Measurements from ENCODE around the gene LY86.
A peak's percentile ranks its signal among the peaks of the same experiment; 100 is the strongest.

The LY86 gene

DNA sequence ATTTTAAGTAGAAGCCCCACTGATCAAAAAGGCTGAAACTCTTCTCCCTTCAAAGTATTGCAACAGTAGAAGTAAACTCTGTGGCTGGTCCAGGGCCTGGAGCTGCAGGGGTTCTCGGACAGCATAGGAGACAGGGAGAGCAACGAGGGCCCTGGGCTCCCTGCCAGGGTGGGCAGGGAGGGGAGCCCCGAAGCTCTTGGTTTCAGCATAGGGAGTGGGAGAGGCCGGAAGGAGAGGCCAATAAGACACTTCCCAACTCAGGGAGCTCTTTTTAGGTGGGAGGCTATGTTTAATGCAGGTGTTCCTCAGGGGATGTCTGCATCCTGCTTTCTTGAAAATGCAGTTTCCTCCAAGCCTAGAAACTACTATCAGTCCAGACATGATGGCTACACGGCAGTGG, 91.1 kb downstream of the LY86 start:
- no peak for DNase-seq (ENCODE audit: low read depth in 4 of 4, low spot score in 1 of 4)

DNA sequence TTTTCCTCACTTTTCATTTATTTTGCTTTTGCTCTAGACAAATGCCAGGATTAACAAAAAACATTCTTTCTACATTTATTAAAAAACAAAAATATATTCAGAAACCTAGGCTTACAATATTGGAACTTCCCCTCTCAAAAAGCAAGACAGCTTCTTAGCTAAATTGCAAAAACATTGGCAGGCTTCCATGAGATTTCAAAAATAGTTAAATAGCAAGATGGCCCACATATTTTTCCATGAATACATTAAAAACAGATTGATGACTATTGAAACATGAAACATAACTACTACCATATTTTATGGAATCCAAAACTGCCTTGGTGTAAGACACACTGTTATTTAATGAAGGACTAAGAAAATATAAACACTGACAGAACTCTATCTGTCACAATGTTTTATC, 92.0 kb downstream of the LY86 start:
- DNase-seq (ENCODE audit: low read depth in 4 of 4, low spot score in 1 of 4) = no peak

DNA sequence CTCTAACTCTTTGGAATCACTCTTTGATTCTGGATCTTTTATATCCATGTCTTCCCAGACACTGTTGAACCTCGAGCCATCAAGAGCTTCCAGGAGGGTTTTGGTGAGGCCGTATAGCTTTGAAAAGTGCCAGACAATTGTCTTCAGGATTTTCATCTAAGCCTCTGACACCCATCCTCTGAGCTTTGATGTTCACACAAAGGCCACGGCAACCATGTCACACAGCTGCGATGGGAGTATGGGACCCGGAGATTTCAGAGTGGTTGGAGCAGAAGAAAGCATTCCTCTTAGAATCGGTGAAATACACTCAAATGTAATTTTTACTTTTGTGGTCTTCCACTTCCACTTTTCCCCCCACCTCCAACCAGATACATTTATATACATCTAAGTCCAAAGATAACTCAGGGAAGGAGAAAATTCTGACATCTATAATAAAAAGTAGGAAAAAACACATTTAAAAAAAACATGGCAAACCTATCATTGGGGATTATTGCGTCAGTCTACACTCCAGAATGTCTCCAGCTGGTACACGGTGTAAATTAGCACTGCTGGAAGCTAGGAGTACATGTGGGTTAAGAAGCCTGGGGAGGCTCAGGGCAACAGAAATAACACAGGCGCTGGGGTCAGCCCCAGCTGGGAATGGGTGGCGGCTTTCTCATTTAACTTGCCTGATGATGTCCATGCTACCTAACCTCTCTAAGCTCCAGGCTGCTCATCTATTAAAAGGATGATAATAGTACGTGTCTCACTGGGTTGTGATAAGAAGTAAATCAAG, 92.7 kb downstream of the LY86 start:
- DNase-seq (ENCODE audit: low read depth in 4 of 4, low spot score in 1 of 4) = no peak

DNA sequence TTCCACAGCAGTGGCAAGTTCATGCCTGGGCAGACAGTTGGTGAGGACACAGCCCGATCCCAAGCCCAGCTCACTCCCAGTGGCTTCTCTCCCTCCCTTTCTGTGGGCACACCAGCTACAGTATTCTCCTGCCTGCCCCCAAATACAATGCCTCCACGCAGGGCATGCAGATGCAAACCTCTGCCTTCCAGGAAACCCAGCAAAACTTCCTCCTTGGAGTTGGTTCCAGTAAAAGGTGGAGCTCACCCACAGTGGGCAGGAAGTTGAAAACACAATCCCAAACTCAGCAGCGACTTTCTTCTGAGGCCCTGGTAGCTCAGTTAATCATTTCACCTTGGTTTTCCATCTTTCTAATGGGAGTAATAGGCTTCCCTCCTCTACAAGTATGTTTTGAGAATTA, 93.7 kb downstream of the LY86 start:
- DNase-seq (ENCODE audit: low read depth in 4 of 4, low spot score in 1 of 4) = no peak

DNA sequence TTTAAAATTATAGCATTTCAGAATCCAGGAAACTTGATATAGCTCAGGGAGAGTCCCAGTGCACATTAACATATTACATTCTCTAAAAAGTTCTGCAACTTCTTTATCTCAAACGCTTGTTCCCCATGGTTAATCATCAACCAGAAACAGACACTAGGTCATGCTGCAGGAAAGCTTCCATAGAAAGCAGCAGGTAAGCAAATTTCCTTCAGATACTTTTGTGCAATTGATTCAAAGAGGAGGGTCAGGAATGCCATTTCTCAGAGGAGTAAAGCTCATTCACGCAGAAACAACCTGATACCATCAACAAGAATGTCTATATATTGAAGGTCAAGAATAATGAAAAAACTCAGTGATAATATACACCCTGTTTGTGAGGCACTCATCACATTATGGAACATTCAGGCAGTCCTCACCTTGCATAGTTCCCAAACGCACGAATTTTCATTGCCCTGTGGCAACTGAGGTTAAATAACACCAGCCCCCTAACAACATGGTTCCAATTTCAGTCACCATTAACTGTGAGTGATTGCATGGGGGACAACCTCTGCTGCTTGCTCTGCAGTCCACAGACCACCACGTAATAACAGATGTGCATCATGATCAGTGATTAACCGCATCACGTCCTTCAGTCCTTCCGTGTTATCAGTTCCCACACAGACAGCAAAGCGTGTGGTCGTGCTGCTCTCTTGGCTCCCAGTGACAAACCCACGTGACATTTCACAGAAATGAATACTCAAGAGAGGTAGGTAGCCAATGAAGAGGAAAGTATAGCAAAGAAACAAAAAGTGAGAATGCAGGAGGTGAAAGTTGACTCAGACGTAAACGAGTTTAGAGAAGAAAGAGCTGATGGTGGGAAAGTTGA, 95.7 kb downstream of the LY86 start:
- peak in 1 of 4 experiments; percentile 17 for DNase-seq (ENCODE audit: low read depth in 4 of 4, low spot score in 1 of 4)

DNA sequence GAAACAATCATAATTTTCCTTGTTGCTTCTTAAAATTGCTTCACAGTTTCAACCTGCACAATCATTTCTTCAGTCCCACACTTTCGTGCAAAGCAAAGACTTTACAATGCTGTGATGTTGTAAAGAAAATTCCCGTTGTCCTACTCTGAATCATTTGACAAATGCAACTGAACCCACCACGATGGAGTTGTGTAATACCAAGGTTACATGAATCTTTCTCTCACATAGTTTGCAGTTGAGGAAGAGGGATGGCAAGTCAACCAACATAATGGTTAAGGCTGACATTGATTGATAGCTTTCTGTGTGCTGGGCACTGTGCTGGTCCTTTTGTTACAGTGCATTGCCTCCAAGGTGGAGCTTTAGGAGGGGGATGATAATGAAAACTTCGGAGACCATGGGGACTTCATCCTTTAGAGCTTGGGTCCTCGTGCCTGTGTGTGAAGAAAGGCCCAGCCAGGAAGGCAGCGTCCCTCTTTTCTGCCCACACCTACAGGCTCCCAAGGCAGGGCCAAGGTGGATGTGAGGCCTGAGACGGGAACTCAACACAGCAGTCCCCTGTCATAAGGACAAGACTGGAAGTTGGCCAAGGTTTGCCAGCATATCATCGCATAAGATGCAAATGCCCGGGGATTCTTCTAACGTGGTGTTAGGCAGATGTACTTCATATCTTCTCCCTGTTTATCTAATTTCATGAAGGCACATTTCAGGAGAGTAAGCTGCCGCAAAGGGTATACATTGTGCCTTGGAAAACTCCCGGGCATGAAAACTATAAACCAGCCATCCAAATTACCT, 96.9 kb downstream of the LY86 start:
- no peak for DNase-seq (ENCODE audit: low read depth in 4 of 4, low spot score in 1 of 4)

DNA sequence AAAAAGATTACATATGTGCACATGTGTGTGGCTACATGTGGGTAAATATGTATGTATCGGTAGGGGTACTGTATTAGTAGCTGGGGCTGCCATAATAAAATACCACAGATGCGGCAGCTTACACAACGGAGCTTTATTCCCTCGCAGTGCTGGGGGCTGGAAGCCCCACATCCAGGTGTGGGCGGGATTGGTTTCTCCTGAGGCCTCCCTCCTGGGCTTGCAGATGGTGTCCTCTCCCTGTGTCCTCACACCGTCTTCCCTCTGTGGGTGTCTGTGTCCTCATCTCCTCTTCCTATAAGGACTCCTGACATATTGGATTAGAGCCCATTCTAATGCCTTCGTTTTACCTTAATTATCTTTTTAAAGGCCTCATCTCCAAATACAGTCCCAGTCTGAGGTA, 97.7 kb downstream of the LY86 start:
- DNase-seq (ENCODE audit: low read depth in 4 of 4, low spot score in 1 of 4) = no peak

DNA sequence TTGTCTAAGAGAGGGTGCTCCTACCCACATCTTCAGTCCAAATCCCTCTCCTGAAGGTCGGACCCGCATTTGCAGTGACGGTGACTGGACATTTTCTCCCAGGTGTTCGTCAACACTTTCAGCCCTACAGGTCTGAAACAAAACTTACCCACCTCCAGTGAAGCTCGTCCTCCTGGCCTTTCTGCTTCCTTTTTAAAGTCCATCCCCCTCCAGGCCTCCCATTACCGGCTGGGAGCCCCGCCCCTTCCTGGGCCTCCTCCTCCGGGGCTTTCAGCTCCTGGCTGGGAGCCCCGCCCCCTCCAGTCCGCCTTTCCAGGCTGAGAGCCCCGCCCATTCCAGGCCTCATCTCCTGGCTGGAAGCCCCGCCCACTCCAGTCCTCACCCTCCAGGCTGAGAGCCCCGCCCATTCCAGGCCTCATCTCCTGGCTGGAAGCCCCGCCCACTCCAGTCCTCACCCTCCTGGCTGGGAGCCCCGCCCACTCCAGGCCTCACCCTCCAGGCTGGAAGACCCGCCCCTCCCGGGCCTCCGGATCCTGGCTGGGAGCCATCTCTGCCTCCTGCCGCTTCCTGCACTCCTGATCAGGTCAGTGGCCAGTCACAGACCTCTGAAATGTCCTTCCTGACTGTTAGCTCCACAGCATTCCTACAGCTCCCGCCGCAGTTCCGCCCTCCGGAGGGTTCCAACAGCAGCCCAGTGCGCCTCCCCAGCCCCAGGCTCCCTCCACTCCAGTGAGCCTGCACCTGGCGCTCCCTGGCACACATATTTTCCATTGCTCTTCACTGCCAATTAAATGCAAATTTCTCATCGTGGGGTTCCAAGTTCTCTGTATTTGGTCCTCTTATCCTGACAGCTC, 98.5 kb downstream of the LY86 start:
- peak in 1 of 4 experiments; percentile 19 for DNase-seq (ENCODE audit: low read depth in 4 of 4, low spot score in 1 of 4)

DNA sequence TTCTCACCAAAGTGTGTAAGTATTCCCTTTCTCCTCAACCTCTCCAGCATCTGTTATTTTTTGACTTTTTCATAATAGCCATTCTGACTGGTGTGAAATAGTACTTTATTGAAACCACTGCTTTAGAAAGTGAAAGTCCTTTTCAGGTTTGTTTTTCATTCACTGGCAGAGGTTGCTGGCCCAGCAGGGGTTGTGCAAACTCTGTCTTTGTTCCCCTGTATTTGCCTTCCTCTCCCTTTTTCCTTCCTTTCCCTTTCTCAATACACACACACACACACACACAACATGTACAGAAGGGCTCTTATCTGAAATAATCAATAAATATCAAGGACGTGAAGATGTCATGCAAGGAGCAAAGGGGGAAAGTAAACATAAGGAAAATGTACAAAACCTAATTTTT, 99.8 kb downstream of the LY86 start:
- DNase-seq (ENCODE audit: low read depth in 4 of 4, low spot score in 1 of 4) = no peak

DNA sequence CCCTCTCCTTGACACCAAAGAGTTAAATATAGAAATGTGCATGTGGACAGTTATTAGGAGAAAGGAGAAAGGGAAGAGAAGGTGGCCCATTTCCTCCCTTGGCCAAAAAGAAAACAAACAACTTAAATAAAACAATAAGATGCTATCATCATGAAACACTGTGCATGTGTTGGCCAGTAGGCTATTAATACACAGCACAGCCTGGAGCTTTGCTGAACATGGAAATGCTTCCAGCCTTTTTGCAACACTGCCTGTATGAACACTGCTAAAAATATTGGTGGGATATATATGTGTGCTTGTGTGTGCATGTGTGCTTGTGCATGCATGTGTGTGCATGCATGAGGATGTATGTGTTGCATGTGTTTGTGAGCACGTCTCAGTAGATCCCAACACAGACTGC, 100.4 kb downstream of the LY86 start:
- no peak for DNase-seq (ENCODE audit: low read depth in 4 of 4, low spot score in 1 of 4)

DNA sequence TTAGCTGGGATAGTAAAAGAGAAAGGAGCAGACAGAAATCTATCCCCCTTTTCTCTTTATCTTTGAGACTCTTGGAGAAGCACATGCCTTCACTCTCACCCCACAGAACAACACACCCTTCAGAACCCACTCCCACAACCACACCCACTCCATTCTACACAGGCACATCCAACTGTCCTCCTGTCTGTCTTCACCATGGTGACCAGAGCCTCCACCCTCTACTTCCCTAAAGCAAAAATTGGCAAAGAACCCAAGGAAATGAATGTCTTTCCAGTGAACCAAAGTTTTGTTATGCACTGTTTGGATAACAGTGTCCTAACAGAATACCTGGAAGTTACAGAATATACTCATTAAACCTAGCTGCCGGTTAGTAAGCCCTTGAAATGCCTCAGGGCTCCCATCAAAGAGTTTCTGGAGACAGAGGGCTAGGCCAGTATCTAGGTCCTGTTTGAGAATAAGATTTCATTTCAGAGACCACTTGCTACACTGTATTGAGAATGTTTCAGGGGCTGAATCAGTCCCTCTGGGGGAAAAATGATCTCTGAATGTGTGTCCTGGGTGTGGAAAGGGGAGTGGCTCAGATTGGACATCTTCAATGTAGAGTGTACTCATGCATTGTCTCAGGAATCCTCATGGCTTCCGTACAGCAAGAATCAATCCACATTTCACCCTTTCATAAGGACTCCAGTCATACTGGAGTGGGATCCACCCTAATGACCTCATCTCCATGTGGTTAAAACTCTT, 101.1 kb downstream of the LY86 start:
- DNase-seq (ENCODE audit: low read depth in 4 of 4, low spot score in 1 of 4) = no peak

DNA sequence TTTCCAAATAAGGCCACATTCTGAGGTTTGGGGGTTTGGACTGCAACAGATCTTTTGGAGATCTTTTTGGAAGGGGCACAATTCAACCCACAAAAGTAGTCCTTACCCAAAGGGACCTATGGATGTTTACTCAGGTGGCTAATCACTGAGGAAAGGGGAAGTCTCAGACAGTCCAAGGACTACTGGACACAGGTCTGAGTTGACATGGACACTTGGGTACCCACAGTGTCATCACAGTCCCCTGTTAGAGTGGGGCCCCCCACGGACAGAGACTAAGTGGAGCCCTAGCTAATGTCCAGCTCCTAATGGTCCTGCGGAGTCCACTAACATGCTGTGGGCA, 101.6 kb downstream of the LY86 start:
- no peak for DNase-seq (ENCODE audit: low read depth in 4 of 4, low spot score in 1 of 4)

DNA sequence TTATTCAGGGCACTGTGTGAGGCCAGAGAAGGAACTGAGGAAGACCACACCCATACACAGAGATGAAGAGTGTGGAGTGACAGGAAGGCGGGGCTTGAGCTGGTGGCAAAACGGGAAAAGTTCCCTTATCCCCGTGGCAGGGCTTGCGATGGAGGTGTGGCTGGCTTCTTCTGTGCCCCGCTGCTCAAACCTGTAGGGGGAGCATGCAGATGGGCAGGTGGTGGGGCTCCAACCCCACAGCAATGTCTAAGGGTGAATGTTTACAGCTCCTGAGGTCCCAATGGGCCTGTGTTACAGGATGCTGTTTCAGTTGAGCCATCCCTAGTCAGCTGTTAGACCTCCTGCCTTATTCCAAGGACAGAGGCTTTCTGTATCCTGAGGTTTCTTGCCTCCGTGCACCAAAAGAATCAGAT, 105.9 kb downstream of the LY86 start:
- no peak for DNase-seq (ENCODE audit: low read depth in 4 of 4, low spot score in 1 of 4)

DNA sequence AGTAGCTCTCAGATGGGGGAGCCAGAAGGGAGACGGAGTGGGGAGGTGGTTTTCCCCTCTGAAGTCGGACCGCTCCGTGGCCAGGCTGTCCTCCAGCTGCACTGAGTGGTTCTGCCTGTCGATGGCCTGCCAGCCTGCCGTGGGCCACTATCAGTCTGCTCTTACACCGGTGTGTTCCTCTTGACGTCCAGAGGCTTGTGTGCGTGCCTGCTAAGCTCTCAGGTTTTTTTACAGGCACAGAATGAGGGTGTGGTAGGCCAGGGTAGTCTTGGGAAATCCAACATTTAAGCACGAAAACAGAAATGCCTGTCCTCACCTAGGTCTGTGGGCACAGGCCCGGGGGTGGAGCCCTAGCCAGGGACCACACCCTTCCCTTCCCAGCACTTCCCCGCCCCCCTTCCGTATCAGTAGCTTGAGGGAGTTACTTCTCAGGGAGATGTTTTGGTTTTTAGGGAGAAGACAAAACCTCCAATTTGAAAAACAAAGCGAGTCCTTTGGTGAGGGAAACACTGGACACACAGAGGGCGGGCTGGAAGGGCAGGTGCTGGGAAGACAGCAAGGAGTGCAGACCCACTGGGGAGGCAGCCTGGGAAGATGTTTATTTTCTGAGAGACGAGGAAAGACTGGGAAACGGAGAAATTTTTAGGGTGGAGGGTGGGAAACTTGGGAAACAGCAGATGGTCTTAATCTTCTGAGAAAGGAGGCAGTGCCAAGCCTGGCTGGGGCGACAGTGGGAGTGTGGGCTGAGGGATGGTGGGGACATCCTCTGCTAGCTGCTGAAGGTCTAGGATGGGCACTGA, 106.5 kb downstream of the LY86 start:
- no peak for DNase-seq (ENCODE audit: low read depth in 4 of 4, low spot score in 1 of 4)

DNA sequence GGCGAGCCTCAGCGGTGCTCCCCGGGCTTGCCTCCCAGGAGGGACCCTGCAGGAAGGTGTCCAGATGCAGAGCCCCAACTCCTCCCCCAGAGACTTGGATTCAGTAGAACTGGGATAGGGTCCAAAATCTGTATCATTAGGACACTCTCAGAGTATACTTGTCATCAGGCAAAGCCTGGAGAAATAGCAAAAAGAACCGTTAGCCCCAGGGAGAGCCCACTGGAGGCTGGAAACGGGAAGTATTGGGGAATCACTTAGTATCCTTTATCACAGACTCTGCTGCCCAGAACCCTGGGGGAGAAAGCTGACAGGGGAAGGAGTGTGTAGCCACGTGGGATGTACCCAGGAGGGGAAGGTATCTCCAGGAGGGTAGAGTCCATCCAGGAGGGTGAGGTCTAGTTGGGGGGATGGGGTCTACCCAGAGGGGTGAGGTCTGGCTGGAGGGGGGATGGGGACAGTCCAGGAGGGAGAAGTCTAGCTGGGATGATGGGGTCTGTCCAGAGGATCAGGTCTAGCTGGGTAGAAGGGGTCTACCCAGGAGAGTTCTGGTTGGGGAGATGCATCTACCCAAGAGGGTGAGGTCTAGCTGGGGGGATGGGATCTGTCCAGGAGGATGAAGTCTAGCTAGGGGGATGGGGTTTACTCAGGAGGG, 107.2 kb downstream of the LY86 start:
- no peak for DNase-seq (ENCODE audit: low read depth in 4 of 4, low spot score in 1 of 4)

DNA sequence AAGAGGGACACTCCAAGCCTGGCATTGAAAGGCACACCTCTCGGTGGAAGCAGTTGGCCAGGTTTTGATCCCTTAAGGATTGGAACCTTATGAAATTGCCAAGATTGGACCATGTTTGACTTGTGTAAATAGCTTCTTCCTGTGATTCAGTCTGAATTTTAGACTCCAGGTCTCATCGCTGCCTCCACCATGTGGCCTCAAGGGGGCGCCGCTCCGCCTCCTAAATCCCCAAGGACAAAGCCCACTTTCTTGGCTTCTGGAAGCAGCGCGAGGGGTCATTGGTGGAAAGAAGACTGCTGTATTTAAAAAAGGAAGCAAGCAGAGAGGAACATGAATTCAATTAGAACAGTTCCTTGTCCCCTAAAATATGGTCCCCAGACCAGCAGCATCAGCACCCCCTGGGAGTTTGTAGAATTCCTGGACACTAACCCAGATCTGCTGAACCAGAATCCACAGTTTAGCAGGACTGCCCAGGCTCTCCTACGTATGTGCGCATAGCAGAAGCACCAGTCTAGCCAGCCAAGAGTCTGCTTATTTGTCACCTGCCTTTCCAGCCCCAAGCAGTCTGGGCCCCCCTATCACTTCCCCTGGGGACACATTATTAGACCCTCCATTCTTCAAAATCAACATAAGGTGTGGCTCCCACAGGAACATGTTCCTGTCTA, 108.5 kb downstream of the LY86 start:
- DNase-seq (ENCODE audit: low read depth in 4 of 4, low spot score in 1 of 4) = no peak

DNA sequence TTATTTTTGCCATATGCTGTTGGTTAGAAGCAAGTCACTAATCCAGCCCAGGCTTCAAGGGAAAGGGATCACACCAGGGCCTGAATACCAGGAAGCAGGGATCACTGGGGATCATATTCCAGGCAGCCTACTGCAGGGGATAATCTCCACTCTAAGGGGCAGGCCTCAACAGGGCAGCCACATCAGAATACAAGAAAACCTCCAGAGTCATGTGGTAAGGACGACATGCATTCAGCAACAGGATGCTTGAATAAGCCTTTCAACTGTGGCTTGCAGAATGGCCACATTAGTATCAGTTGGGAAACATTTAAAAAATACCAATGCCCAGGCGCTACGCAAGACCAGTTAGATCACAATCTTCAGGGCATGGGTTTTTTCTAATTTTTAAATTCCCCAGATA, 109.1 kb downstream of the LY86 start:
- DNase-seq (ENCODE audit: low read depth in 4 of 4, low spot score in 1 of 4) = no peak

DNA sequence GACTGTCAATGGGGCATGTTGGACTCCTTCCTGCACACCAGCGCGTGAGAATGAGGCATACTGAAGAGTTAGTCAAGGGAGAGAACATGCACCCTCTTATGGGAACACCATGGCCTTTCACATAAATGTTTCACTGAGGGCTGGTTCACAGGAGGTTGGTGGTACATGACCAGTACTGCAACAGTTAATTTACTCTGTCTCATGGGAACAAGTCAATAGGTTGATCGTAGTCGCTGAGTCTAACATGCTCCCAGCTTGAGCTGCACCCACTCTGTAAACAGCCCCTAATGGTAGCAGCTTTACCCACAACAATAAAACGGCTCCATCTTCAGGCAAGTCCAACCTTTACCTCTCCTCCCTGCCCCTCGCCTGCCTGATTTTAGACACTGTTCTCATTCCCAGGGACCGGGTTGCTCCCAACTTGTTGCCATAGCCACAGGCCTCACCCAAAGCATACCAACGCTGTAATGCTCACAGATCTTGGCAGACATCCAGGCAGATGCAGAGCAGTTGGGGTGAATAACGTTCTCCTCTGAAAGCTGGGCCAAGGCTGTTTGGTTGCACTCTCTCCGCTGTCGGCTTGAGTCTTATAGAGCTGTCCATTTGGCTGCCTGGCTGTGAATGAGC, 111.3 kb downstream of the LY86 start:
- DNase-seq (ENCODE audit: low read depth in 4 of 4, low spot score in 1 of 4) = no peak

Data from stimulated activated CD4-positive, alpha-beta T cell treated with anti-CD3 and anti-CD28 coated beads, Interleukin-1b, Interleukin-23, amount 100 ng/mL, for 24 hours (primary cell).